NCI-H460 (cell line): Measurements from ENCODE around the gene QPRT. TPM values are rescaled to one million over a fixed set of nuclear protein-coding genes. Genes with fewer than 3 reads are reported as not detected.
"Not testable (repeated sequence)": the region's sequence is repeated elsewhere in the genome, so short reads cannot be mapped to it uniquely, and the experiment has no call there.

Experiments
- DNase-seq: peaks from one replicate; pipeline ENCODE4 v3.0.0-alpha.2; 2016; ENCODE audit warnings: low read depth; ENCODE audit errors: extremely low read depth
- total RNA-seq: library from RNA; depleted of rRNA; stranded (reverse); fragments of >200 nt; shearing (Covaris generic); gene quantifications from 2 replicates; pipeline ENCODE4 v1.2.3, GENCODE V29; 2014

Gene QPRT
- total RNA-seq, 1 experiment from 2014 or later: 0.42 TPM

DNA sequence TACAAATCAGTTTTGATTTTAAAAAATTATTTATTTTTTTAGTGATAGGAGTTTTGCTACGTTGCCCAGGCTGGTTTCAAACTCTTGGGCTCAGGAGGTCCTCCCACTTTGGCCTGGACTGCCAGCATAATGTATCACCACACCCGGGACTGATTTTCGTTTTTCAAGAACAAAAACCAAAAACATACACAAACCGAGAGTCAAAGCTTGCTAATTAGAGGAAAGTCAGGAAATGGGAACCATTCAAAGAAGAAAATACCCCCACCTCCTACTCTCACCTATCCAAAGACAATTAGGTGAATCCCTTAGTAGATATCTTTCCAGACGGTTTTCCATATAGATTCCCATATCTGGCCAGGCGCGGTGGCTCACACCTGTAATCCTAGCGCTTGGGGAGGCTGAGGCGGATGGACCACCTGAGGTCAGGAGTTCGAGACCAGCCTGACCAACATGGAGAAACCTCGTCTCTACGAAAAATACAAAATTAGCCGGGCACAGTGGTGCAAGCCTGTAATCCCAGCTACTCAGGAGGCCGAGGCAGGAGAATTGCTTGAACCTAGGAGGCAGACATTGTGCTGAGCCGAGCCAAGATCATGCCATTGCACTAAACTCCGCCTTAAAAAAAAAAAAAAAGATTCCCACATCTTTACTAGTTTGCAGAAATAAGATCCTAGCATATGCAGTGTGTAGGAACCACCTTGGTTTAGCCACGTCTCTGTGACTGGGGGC lies 16.8 kb upstream of the QPRT start:
- no peak for DNase-seq

- DNase-seq: no peak
Observed at GRCh38 chr16:29662729-29663015, 16.3 kb upstream of the QPRT start.

DNA sequence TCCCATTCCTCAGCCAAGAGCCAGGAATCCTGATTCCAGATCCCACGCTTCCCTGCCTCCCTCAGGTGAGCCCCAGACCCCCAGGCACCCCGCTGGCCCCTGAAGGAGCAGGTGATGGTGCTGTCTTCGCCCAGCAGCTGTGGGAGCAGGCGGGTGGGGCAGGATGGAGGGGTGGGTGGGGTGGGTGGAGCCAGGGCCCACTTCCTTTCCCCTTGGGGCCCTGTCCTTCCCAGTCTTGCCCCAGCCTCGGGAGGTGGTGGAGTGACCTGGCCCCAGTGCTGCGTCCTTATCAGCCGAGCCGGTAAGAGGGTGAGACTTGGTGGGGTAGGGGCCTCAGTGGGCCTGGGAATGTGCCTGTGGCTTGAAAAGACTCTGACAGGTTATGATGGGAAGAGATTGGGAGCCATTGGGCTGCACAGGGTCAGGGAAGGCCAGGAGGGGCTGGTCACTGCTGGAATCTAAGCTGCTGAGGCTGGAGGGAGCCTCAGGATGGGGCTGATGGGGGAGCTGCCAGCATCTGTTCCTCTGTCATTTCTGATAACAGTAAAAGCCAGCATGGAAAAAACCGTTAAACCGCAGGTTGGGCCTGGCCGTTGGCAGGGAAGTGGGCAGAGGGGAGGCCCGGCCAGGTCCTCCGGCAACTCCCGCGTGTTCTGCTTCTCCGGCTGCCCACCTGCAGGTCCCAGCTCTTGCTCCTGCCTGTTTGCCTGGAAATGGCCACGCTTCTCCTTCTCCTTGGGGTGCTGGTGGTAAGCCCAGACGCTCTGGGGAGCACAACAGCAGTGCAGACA lies 15.8 kb upstream of the QPRT start, which contains the start of gene SPN:
TSS of gene SPN (plus strand) at position 232 of the 791 bp plus-strand sequence. CDS start at position 714, 482 bp downstream.
- no peak for DNase-seq

GRCh38 chr16:29663807-29664090 lies 15.2 kb upstream of the QPRT start:
- DNase-seq: no peak

DNA sequence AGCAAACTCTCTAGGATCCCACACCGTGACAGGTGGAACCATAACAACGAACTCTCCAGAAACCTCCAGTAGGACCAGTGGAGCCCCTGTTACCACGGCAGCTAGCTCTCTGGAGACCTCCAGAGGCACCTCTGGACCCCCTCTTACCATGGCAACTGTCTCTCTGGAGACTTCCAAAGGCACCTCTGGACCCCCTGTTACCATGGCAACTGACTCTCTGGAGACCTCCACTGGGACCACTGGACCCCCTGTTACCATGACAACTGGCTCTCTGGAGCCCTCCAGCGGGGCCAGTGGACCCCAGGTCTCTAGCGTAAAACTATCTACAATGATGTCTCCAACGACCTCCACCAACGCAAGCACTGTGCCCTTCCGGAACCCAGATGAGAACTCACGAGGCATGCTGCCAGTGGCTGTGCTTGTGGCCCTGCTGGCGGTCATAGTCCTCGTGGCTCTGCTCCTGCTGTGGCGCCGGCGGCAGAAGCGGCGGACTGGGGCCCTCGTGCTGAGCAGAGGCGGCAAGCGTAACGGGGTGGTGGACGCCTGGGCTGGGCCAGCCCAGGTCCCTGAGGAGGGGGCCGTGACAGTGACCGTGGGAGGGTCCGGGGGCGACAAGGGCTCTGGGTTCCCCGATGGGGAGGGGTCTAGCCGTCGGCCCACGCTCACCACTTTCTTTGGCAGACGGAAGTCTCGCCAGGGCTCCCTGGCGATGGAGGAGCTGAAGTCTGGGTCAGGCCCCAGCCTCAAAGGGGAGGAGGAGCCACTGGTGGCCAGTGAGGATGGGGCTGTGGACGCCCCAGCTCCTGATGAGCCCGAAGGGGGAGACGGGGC lies 14.7 kb upstream of the QPRT start:
- no peak for DNase-seq

GRCh38 chr16:29665294-29666077 lies 13.5 kb upstream of the QPRT start:
- DNase-seq: no peak

- DNase-seq: not testable (repeated sequence)
Observed at GRCh38 chr16:29667322-29667610, 11.7 kb upstream of the QPRT start.

DNA sequence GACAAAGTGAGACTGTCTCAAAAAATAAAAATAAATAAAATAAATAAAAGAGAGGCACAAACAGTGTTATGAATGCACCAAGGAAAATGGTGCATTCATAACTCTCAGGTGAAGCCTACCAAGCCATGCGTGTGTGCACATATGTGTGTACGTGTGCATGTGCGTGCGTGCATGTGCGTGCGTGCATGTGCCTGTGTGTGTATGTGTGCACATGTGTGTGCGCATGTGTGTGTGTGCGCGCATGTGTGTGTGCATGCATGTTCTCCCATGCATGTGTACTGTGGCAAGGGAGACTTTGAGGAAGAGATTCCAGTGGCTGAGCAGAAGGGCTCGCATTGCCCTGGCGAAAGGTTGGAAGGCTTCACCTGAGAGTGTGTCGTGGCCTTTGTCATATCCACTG lies 11.2 kb upstream of the QPRT start:
- DNase-seq: no peak

GRCh38 chr16:29668267-29668666 lies 10.7 kb upstream of the QPRT start:
- no peak for DNase-seq

DNA sequence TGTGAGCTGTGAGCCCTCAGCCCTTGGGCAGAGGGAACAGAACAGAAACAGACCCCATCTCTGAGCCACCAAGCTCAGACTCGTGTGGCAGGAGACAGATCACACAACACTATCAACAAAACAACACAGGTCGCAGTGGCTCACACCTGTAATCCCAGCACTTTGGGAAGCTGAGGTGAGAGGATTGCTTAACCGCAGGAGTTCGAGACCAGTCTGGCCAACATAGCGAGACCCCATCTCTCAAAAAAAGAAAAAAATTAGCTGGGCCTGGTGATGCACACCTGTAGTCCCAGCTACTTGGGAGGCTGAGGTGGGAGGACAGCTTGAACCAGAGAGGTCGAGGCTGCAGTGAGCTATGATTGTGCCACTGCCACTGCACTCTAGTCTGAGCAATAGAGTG lies 5.5 kb upstream of the QPRT start:
- DNase-seq: no peak

GRCh38 chr16:29674188-29674587 lies 4.8 kb upstream of the QPRT start:
- no peak for DNase-seq

GRCh38 chr16:29675811-29676643 lies 3.0 kb upstream of the QPRT start:
- peak; percentile 8 for DNase-seq

DNA sequence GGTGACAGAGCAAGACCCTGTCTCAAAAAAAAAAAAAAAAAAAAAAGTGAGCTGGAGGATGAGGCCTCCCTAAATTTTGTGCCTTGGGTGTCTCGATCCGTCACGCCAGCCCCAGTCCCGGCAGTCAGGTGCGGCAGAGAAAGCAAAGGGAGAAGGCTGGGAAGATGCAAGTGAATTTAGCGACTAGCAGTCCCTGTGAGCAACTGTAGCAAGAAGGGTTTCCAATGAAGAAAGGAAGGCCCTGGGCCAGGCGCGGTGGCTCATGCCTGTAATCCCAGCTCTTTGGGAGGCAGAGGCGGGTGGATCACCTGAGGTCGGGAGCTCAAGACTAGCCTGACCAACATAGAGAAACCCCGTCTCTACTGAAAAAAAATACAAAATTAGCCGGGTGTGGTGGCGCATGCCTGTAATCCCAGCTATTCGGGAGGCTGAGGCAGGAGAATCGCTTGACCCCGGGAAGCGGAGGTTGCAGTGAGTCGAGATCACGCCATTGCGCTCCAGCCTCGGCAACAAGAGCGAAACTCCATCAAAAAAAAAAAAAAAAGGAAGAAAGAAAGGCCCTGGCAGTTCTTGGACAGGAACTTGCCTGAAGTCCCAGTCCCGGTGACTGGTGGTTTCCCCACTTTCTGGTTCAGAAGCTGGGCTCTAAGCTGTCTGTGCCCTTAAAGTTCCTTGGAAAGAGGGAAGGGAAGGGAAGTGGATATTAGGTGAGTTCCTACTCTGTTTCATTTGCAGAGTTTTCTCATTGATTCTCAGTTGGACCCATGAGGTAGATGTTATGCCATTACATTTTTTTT lies 1.8 kb upstream of the QPRT start:
- no peak for DNase-seq

DNA sequence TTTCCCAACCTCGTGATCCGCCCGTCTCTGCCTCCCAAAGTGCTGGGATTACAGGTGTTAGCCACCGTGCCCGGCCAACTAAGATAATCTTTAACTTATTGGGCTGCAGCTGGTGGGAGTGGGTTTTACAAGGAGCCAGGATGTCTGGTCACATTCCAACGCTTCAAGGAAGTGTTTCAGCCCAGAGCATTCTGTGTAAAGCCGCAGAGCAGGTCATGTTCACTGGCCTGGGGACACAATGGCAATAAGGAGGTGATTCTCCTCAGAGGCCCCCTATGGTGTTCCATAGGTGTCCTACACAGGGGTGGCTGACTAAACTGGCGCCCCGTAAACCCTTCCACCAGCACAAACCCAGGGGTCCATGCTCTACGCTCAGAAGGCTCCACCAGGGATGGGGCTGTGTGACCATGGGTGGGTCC lies 1.2 kb downstream of the QPRT start:
- no peak for DNase-seq

DNA sequence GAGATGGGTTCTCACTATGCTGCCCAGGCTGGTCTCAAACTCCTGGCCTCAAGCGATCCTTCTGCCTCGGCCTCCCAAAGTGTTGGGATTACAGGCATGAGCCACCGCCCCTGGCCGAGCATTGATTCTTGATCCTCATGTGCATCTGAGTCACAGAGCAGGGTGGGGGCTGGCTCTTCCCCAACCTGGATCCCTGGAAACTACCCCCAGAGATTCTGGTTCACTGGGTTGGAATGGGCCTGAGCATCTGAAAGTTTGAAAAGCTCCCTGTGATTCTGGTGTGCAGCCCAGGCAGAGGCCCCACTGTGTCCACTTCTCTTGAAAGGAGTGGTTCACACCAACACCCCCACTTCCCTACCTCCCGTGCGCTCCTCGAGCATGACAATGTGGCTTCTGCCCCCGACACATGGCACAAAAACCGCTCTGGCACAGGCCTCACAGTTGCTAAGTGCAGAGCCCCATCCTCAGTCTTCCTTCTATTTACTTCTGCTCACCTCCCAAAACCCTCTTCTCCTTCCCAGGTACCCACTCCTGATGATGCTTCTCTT lies 4.6 kb downstream of the QPRT start:
- no peak for DNase-seq

DNA sequence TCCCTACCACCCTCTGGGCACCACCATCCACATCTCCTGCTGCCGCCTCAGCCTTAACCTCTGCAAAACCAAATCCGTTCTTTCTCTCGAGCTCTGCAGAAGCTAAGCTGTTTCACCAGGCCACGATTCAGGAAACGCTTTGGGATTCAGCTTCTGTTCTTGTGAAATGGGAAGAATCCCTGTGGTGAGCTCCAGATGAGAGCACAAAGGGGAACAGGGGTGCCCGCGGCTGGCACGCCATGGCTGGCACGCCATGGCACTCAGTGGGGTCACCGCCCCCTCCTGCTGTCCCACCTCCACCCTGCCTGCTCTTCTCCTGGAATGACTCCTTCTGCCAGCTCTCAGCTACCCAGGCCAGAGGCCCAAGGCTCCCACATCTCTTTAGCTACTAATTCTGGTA lies 5.7 kb downstream of the QPRT start:
- DNase-seq: no peak

DNA sequence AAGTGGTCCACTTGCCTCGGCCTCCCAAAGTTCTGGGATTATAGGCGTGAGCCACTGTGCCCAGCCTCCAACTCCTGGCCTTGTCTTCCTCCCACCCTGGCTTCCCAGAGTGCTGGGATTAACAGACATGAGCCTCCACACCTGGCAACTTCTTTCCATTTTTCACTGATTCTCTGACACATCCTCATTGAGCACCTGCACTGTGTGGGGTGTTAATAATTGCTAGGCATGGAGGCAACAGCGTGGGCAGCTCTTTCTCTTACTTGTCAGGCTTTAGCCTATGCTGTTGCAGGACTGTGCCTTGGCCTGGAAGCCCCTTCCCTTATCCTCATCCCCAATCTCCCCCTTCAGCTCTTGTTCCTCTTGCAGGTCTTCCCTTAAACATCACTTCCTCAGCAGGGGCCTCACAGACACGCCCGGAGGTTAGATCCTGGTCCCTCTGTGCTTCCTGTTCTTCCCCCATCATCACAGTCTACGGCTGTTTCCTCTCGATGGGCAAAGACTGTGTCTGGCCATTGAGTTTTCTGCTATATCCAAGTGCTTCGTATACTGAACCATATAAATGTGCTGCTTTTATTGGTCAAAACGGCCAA lies 7.9 kb downstream of the QPRT start:
- DNase-seq: no peak

GRCh38 chr16:29687755-29688154 lies 8.8 kb downstream of the QPRT start:
- DNase-seq: no peak

DNA sequence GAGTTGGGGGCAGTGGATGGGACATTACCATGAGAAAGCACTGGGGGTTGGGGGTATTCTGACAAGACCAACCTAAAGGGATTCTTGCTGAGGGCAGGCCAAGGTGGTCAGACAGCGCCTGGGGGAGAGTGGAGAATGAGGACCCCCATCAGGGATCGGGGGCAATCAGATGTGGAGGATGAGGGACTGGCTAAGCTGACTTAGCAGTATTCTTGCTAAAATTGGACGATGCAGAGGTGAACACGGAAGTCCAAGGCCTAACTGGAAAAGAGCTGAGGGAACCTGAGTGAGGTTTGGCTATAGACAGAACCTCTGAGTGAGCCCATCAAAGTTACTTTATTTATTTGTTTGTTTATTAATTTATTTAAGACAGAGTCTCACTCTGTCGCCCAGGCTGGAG lies 9.2 kb downstream of the QPRT start:
- DNase-seq: no peak
